WI38 (cell line): ENCODE data around the gene ABCD4.

Experiments
- H3K4me3 ChIP-seq: 2 replicates; pipeline ENCODE4 v1.5.1; 2011; ENCODE audit warnings: low read depth, mild to moderate bottlenecking, control low read depth, low read length
- TF ChIP-seq, protein P1 (sequence below): IDR thresholded peaks from 2 replicates; pipeline ENCODE4 v1.5.1; 2012; ENCODE audit warnings: low read depth, mild to moderate bottlenecking, control low read depth, low read length

Gene ABCD4

DNA sequence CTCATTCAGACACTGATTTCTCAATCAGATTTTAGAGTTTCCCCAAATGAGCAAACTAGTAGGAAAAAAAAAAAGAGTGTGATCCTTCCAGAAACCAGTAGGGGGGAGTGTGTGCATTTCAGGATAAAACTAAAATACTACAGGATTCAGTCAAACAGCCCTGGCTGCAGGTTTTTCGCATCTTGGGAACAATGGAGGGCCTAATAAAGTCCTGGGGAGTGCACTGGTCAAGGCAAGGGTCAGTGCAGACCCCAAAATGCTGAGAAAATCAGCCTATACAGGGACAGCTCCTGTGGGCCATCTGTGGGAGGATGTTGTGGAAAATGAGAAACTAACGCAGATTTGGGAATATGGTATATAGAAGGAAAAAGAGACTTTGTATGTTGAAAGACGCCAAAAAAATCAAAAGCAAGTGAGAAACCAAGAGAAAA lies 22.2 kb upstream of the ABCD4 start:
- no peak overlapping the region for H3K4me3 ChIP-seq
- TF ChIP-seq, protein P1, sequence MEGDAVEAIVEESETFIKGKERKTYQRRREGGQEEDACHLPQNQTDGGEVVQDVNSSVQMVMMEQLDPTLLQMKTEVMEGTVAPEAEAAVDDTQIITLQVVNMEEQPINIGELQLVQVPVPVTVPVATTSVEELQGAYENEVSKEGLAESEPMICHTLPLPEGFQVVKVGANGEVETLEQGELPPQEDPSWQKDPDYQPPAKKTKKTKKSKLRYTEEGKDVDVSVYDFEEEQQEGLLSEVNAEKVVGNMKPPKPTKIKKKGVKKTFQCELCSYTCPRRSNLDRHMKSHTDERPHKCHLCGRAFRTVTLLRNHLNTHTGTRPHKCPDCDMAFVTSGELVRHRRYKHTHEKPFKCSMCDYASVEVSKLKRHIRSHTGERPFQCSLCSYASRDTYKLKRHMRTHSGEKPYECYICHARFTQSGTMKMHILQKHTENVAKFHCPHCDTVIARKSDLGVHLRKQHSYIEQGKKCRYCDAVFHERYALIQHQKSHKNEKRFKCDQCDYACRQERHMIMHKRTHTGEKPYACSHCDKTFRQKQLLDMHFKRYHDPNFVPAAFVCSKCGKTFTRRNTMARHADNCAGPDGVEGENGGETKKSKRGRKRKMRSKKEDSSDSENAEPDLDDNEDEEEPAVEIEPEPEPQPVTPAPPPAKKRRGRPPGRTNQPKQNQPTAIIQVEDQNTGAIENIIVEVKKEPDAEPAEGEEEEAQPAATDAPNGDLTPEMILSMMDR, result peak; percentile 59

DNA sequence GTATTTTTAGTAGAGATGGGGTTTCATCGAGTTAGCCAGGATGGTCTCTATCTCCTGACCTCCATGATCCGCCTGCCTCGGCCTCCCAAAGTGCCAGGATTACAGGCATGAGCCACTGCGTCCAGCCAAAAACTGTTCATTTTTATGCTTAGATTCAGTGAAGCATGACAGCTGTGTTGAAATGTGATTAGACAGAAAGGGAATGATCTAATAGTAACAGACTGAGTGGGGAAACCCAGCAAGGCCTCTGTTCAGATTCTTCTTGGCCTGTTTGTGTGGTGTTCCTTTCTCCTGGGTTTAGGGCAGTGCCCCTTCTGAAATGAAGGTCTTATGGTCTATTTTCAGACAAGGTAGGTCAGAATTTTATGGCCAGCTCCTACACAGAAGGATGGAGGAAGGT lies 11.8 kb upstream of the ABCD4 start:
- H3K4me3 ChIP-seq, result no peak overlapping the region
- TF ChIP-seq, protein P1, result no peak

DNA sequence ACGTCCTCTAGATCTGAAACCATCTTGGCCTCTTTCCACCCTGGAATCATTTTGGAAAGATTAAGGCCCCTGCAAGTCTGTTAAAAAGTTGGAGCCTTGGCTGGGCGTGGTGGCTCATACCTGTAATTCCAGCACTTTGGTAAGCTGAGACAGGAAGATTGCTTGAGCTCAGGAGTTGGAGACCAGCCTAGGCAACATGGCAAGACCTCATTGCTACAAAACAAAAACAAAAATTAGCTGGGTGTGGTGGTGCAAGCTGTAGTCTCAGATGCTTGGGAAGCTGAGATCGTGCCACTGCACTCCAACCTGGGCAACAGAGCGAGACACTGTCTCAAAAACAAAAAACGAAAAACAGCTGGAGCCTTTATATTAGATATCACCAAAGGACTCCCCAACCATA lies 10.9 kb upstream of the ABCD4 start:
- TF ChIP-seq, protein P1, result no peak
- H3K4me3 ChIP-seq, result no peak overlapping the region

DNA sequence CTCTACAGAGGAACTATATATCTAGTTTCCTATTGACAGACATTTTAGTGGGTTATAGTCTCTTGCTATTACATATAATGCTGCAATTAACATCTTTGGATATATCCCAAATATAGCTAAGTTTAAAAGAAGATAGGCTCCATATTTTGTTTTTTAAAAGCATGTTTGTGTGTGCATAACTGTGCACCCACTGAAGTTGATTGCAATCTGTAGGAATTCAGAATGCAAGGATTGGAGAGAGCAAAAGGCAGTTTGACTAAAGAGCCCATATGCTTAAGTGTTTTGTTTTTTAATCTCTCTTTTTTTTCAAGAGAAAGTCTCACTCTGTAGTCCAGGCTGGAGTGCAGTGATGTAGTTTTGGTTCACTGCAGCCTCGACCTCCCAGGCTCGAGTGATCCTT lies 9.4 kb upstream of the ABCD4 start:
- no peak overlapping the region for H3K4me3 ChIP-seq
- TF ChIP-seq, protein P1, result no peak

DNA sequence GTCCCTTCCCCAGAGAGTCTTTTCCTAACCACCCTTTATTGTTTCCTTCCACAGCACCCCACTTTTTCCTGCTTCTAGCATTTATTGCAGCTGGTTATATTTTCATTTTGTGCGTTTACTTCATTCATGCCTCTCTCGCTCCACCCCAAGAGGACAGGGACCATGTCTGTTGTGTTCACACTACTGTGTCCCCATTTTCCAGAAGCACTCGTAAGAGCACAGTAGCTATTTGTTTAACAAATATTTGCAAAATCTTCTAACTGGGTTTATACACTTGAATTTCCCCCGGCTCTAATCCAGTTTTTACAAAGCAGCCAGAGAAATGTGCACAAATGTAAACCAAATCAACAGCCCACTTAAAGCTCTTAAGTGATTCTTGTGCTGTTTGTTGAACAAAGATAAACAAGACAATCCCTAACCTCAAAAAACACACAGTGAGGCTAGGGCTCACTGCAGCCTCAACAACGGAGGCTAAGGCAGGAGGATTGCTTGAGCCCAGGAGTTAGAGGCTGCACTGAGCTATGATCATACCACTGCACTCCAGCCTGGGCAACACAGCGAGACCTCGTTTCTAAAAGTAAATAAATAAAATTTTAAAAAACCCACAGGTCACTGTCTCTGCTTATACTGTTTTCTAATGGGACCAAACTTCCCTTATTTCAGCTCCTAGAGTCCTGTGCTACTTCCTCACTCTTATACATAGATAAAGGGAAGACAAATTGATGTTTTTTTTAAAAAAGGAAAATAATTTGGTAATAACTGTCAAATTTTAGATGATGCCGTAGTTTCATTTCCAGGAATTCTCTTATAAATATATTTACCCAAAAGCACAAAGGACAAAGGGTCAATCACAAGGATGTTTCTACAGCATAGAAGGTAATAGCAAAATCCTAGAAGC lies 6.6 kb upstream of the ABCD4 start:
- TF ChIP-seq, protein P1, result no peak
- H3K4me3 ChIP-seq, result no peak overlapping the region

DNA sequence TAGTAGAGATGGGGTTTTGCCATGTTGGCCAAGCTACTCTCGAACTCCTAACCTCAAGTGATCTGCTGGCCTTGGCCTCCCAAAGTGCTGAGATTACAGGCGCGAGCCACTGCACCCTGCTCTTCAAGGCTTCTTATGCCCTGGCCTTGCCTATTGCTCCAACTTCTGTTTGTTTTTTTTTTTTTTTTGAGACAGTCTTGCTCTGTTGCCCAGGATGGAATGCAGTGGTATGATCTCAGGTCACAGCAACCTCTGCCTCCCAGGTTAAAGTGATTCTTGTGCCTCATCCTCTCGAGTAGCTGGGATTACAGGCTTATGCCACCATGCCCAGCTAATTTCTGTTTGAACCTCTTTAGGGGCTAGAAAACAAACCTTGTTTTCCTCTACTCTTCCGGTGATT lies 6.0 kb upstream of the ABCD4 start:
- TF ChIP-seq, protein P1, result no peak
- H3K4me3 ChIP-seq, result no peak overlapping the region

DNA sequence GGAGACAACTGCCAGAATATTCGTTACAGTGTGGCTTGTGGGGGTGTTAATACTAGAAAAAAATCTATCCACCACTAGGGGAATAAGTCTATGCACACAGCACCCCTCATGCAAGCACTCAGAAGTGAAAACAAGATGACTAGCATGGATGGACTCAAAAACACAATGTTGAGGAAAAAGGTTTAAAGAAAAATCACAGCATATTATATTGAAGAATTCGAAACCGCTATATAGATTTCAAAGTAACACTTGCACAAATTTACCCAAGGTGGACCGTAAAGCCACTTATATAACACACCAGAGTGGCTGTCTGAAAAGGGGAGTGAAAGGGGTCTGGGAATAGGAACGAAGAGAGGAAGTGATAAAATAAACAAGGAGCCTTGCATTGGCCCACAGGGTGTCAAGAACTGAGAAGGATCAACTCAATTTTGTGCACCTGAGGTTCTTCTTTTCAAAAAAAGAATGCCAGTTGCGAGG lies 544 bp downstream of the ABCD4 start:
- TF ChIP-seq, protein P1, result peak; percentile 33; the same call in 1 of the 2 replicates
- peak overlapping the region; percentile 89 for H3K4me3 ChIP-seq
